ENCODE results near the gene PMPCB.
"Not testable (repeated sequence)": the region's sequence is repeated elsewhere in the genome, so short reads cannot be mapped to it uniquely, and the experiment has no call there.

PMPCB gene

GRCh38 chr7:103296901-103297836 is at the start of gene PMPCB:
PMPCB (plus strand) TSS chr7:103297435; CDS start chr7:103297460, 25 bp downstream.
- peak; percentile 98 for DNase-seq

GRCh38 chr7:103253699-103254506 is 43.3 kb upstream of the PMPCB start:
- not testable (repeated sequence) for DNase-seq

- not testable (repeated sequence) for DNase-seq
These were observed 33.2 kb upstream of the PMPCB start for GRCh38 chr7:103264054-103264453.

GRCh38 chr7:103266229-103266628 is 31.0 kb upstream of the PMPCB start:
- not testable (repeated sequence) for DNase-seq

GRCh38 chr7:103273374-103273773 is 23.9 kb upstream of the PMPCB start:
- not testable (repeated sequence) for DNase-seq

GRCh38 chr7:103274867-103275266 is 22.4 kb upstream of the PMPCB start:
- not testable (repeated sequence) for DNase-seq

- not testable (repeated sequence) for DNase-seq
These were observed 19.0 kb upstream of the PMPCB start for GRCh38 chr7:103278195-103278594.

- DNase-seq, result not testable (repeated sequence)
These were observed 17.6 kb upstream of the PMPCB start for GRCh38 chr7:103279636-103279962.

GRCh38 chr7:103279963-103280802 is 17.1 kb upstream of the PMPCB start:
- DNase-seq, result peak; percentile 89

GRCh38 chr7:103280803-103281155 is 16.5 kb upstream of the PMPCB start:
- peak; percentile 8 for DNase-seq

GRCh38 chr7:103282802-103283427 is 14.3 kb upstream of the PMPCB start:
- DNase-seq, result not testable (repeated sequence)

GRCh38 chr7:103292122-103292521 is 5.1 kb upstream of the PMPCB start:
- no peak for DNase-seq

- no peak for DNase-seq
These were observed 3.7 kb upstream of the PMPCB start for GRCh38 chr7:103293526-103293925.

GRCh38 chr7:103297837-103298179 is 573 bp downstream of the PMPCB start:
- DNase-seq, result no peak

GRCh38 chr7:103299660-103300059 is 2.4 kb downstream of the PMPCB start:
- no peak for DNase-seq

GRCh38 chr7:103301441-103301840 is 4.2 kb downstream of the PMPCB start:
- no peak for DNase-seq

GRCh38 chr7:103307503-103308231 is 10.4 kb downstream of the PMPCB start:
- no peak for DNase-seq

- DNase-seq, result no peak
These were observed 17.6 kb downstream of the PMPCB start for GRCh38 chr7:103314852-103315251.

GRCh38 chr7:103316380-103316941 is 19.2 kb downstream of the PMPCB start:
- no peak for DNase-seq

GRCh38 chr7:103317009-103317408 is 19.8 kb downstream of the PMPCB start:
- DNase-seq, result no peak

- DNase-seq, result no peak
These were observed 28.5 kb downstream of the PMPCB start for GRCh38 chr7:103325744-103326143.
